Mesendoderm (in vitro differentiated cells): ENCODE data around the gene USH2A.

ENCODE experiments used
- DNase-seq: peaks from one replicate; pipeline ENCODE4 v3.0.0; 2013
- H2AK5ac ChIP-seq: 2 replicates; pipeline ENCODE4 v1.6.1; 2013; ENCODE audit warnings: low read length, inconsistent platforms
- H2BK120ac ChIP-seq: 2 replicates; pipeline ENCODE4 v1.6.1; 2013; ENCODE audit warnings: low read depth, mild to moderate bottlenecking, low read length, moderate library complexity, mixed read lengths
- H2BK15ac ChIP-seq: replicated peaks from 2 replicates; pipeline ENCODE4 v1.6.1; 2013; ENCODE audit warnings: low read depth, mild to moderate bottlenecking, moderate library complexity
- H2BK5ac ChIP-seq: 2 replicates; pipeline ENCODE4 v1.6.1; 2013; ENCODE audit warnings: low read length, inconsistent platforms
- H3K18ac ChIP-seq: 2 replicates; pipeline ENCODE4 v1.6.1; 2013; ENCODE audit warnings: mild to moderate bottlenecking, low read length, mixed read lengths
- H3K23ac ChIP-seq: one replicate; pipeline ENCODE4 v1.6.1; 2013; ENCODE audit warnings: low read length
- H3K27ac ChIP-seq: 2 replicates; pipeline ENCODE4 v1.5.1; 2013; ENCODE audit warnings: low read depth, mild to moderate bottlenecking, inconsistent platforms, low read length, moderate library complexity
- H3K27me3 ChIP-seq: 2 replicates; pipeline ENCODE4 v1.6.1; 2013; ENCODE audit warnings: low read length, control low read depth, mild to moderate bottlenecking, inconsistent platforms; ENCODE audit not compliant: insufficient read depth, poor library complexity
- H3K36me3 ChIP-seq: 2 replicates; pipeline ENCODE4 v1.6.1; 2013; ENCODE audit warnings: low read length, inconsistent platforms; ENCODE audit not compliant: control insufficient read depth, insufficient read depth
- H3K4ac ChIP-seq: one replicate; pipeline ENCODE4 v1.6.1; 2013; ENCODE audit warnings: low read depth, mild to moderate bottlenecking, low read length, moderate library complexity
- H3K4me1 ChIP-seq: 2 replicates; pipeline ENCODE4 v1.6.1; 2013; ENCODE audit warnings: low read depth, low read length, inconsistent platforms; ENCODE audit not compliant: control insufficient read depth
- H3K4me2 ChIP-seq: 2 replicates; pipeline ENCODE4 v1.6.1; 2013; ENCODE audit warnings: low read length
- H3K4me3 ChIP-seq: 2 replicates; pipeline ENCODE4 v1.5.1; 2013; ENCODE audit warnings: mild to moderate bottlenecking, low read length
- H3K56ac ChIP-seq: one replicate; pipeline ENCODE4 v1.6.1; 2013; ENCODE audit warnings: low read length
- H3K79me1 ChIP-seq: 2 replicates; pipeline ENCODE4 v1.6.1; 2013; ENCODE audit warnings: low read length, inconsistent platforms
- H3K79me2 ChIP-seq: 2 replicates; pipeline ENCODE4 v1.6.1; 2013; ENCODE audit warnings: mild to moderate bottlenecking, low read length; ENCODE audit not compliant: control insufficient read depth, insufficient read depth
- H3K9ac ChIP-seq: 2 replicates; pipeline ENCODE4 v1.6.1; 2013; ENCODE audit warnings: low read length, inconsistent platforms
- H4K5ac ChIP-seq: one replicate; pipeline ENCODE4 v1.6.1; 2013; ENCODE audit warnings: low read length
- H4K8ac ChIP-seq: one replicate; pipeline ENCODE4 v1.6.1; 2013; ENCODE audit warnings: low read depth, mild to moderate bottlenecking, control low read depth, low read length, moderate library complexity
- WGBS: extraction: QIAGEN DNeasy Blood & Tissue Kit; methylation state at CpG from one replicate; pipeline ENCODE4 v1.1.7; 2013; ENCODE audit warnings: low lambda C conversion rate, missing lambda C conversion rate; ENCODE audit not compliant: insufficient coverage; ENCODE audit errors: extremely low coverage; 5-methylcytosine and 5-hydroxymethylcytosine counted together

Gene USH2A

GRCh38 chr1:216270086-216270773, 153.0 kb downstream of the USH2A start:
- H3K56ac ChIP-seq: no peak overlapping the region
- no peaks in the 10 kb centered on the region for H3K79me1 ChIP-seq
- H3K27me3 ChIP-seq: no peaks in the 10 kb centered on the region
- H2BK120ac ChIP-seq: no peak overlapping the region
- no peak overlapping the region for H2AK5ac ChIP-seq
- no peak overlapping the region for H3K27ac ChIP-seq
- no peak overlapping the region for H2BK15ac ChIP-seq
- H4K8ac ChIP-seq: no peak overlapping the region
- no peak overlapping the region for H4K5ac ChIP-seq
- no peak overlapping the region for H3K9ac ChIP-seq
- no peaks in the 10 kb centered on the region for H3K4me1 ChIP-seq
- H3K4ac ChIP-seq: no peak overlapping the region
- no peak for DNase-seq
- H3K18ac ChIP-seq: no peak overlapping the region
- no peak overlapping the region for H3K4me3 ChIP-seq
- H3K4me2 ChIP-seq: no peak overlapping the region
- H3K23ac ChIP-seq: no peak overlapping the region
- H2BK5ac ChIP-seq: no peak overlapping the region
- no CpG with 5 or more reads among the region's 2 CpGs for WGBS
- H3K36me3 ChIP-seq: no peaks in the 10 kb centered on the region
- H3K79me2 ChIP-seq: no peaks in the 10 kb centered on the region

GRCh38 chr1:216261631-216262030, 161.6 kb downstream of the USH2A start:
- no peak overlapping the region for H4K5ac ChIP-seq
- DNase-seq: no peak
- no peaks in the 10 kb centered on the region for H3K79me1 ChIP-seq
- H3K27ac ChIP-seq: no peak overlapping the region
- no peak overlapping the region for H2BK15ac ChIP-seq
- no peak overlapping the region for H3K56ac ChIP-seq
- no peak overlapping the region for H3K4me3 ChIP-seq
- no peak overlapping the region for H2BK120ac ChIP-seq
- no peaks in the 10 kb centered on the region for H3K4me1 ChIP-seq
- H3K27me3 ChIP-seq: no peaks in the 10 kb centered on the region
- no peaks in the 10 kb centered on the region for H3K79me2 ChIP-seq
- WGBS: no CpG with 5 or more reads among the region's 3 CpGs
- no peak overlapping the region for H3K9ac ChIP-seq
- no peak overlapping the region for H3K18ac ChIP-seq
- no peak overlapping the region for H2AK5ac ChIP-seq
- no peak overlapping the region for H3K4ac ChIP-seq
- H2BK5ac ChIP-seq: no peak overlapping the region
- H3K23ac ChIP-seq: no peak overlapping the region
- H3K36me3 ChIP-seq: no peaks in the 10 kb centered on the region
- no peak overlapping the region for H3K4me2 ChIP-seq
- no peak overlapping the region for H4K8ac ChIP-seq

GRCh38 chr1:216258856-216259255, 164.4 kb downstream of the USH2A start:
- no peak overlapping the region for H3K18ac ChIP-seq
- H3K79me2 ChIP-seq: no peaks in the 10 kb centered on the region
- H3K4me1 ChIP-seq: no peaks in the 10 kb centered on the region
- H2BK120ac ChIP-seq: no peak overlapping the region
- H3K27me3 ChIP-seq: no peaks in the 10 kb centered on the region
- no CpG with 5 or more reads among the region's 1 CpG for WGBS
- H4K5ac ChIP-seq: no peak overlapping the region
- no peaks in the 10 kb centered on the region for H3K79me1 ChIP-seq
- no peak overlapping the region for H2BK15ac ChIP-seq
- H3K4me2 ChIP-seq: no peak overlapping the region
- H2BK5ac ChIP-seq: no peak overlapping the region
- H3K36me3 ChIP-seq: no peaks in the 10 kb centered on the region
- H4K8ac ChIP-seq: no peak overlapping the region
- no peak overlapping the region for H3K9ac ChIP-seq
- H3K56ac ChIP-seq: no peak overlapping the region
- no peak overlapping the region for H2AK5ac ChIP-seq
- no peak overlapping the region for H3K4ac ChIP-seq
- no peak overlapping the region for H3K23ac ChIP-seq
- no peak overlapping the region for H3K4me3 ChIP-seq
- no peak for DNase-seq
- no peak overlapping the region for H3K27ac ChIP-seq

- H3K4me3 ChIP-seq: no peak overlapping the region
- no peak overlapping the region for H3K27ac ChIP-seq
- no peaks in the 10 kb centered on the region for H3K27me3 ChIP-seq
- H4K5ac ChIP-seq: no peak overlapping the region
- H3K79me1 ChIP-seq: no peaks in the 10 kb centered on the region
- H3K9ac ChIP-seq: no peak overlapping the region
- no peaks in the 10 kb centered on the region for H3K79me2 ChIP-seq
- H2BK120ac ChIP-seq: no peak overlapping the region
- no peak overlapping the region for H2BK15ac ChIP-seq
- WGBS: no CpG with 5 or more reads among the region's 3 CpGs
- no peak overlapping the region for H3K4me2 ChIP-seq
- no peak overlapping the region for H4K8ac ChIP-seq
- H3K56ac ChIP-seq: no peak overlapping the region
- H3K4ac ChIP-seq: no peak overlapping the region
- no peak overlapping the region for H3K18ac ChIP-seq
- no peaks in the 10 kb centered on the region for H3K36me3 ChIP-seq
- no peaks in the 10 kb centered on the region for H3K4me1 ChIP-seq
- H3K23ac ChIP-seq: no peak overlapping the region
- no peak for DNase-seq
- H2AK5ac ChIP-seq: no peak overlapping the region
- H2BK5ac ChIP-seq: no peak overlapping the region
Observed at GRCh38 chr1:216258386-216258785, 164.9 kb downstream of the USH2A start.

- Histone ChIP-seq H3K9ac (no peak overlapping the region), H4K8ac (no peak overlapping the region), H3K23ac (no peak overlapping the region), H3K79me2 (no peaks in the 10 kb centered on the region), H3K4ac (no peak overlapping the region), H3K27ac (no peak overlapping the region), H3K79me1 (no peaks in the 10 kb centered on the region), H3K36me3 (no peaks in the 10 kb centered on the region), H3K56ac (no peak overlapping the region), H3K18ac (no peak overlapping the region), H3K4me3 (no peak overlapping the region), H4K5ac (no peak overlapping the region), H3K4me2 (no peak overlapping the region), H3K4me1 (no peaks in the 10 kb centered on the region), H2BK15ac (no peak overlapping the region), H3K27me3 (no peaks in the 10 kb centered on the region), H2BK120ac (no peak overlapping the region), H2BK5ac (no peak overlapping the region), H2AK5ac (no peak overlapping the region)
- WGBS: no CpG with 5 or more reads among the region's 5 CpGs
- DNase-seq: no peak
Observed at GRCh38 chr1:216250861-216251260, 172.4 kb downstream of the USH2A start.

GRCh38 chr1:216248628-216249027, 174.6 kb downstream of the USH2A start:
- Histone ChIP-seq H3K18ac (no peak overlapping the region), H3K23ac (no peak overlapping the region), H3K4me3 (no peak overlapping the region), H3K79me2 (no peaks in the 10 kb centered on the region), H3K4me1 (no peaks in the 10 kb centered on the region), H3K79me1 (no peaks in the 10 kb centered on the region), H4K5ac (no peak overlapping the region), H2BK5ac (no peak overlapping the region), H2AK5ac (no peak overlapping the region), H3K9ac (no peak overlapping the region), H3K36me3 (no peaks in the 10 kb centered on the region), H3K4ac (no peak overlapping the region), H3K27ac (no peak overlapping the region), H2BK15ac (no peak overlapping the region), H3K27me3 (no peaks in the 10 kb centered on the region), H4K8ac (no peak overlapping the region), H2BK120ac (no peak overlapping the region), H3K56ac (no peak overlapping the region), H3K4me2 (no peak overlapping the region)
- WGBS: no CpG with 5 or more reads among the region's 3 CpGs
- DNase-seq: no peak
